Vagina (tissue), 2 donors: ENCODE results near the gene MYADM. TPM values are rescaled to one million over a fixed set of nuclear protein-coding genes. Genes with fewer than 3 reads are reported as not detected.

Experiments
- DNase-seq, 2 donors: peaks; one replicate each; pipeline ENCODE4 v3.0.0-alpha.2; 2017; ENCODE audit errors: extremely low spot score in 2 of 2
- H3K27ac ChIP-seq: fragments of 200-600 bp; sonication (generic); one replicate; pipeline ENCODE4 v1.5.1; 2019
- H3K27me3 ChIP-seq: fragments of 200-600 bp; sonication (generic); one replicate; pipeline ENCODE4 v1.5.1; 2019
- H3K36me3 ChIP-seq, 2 donors: fragments of 200-600 bp; sonication (generic); one replicate each; pipeline ENCODE4 v1.5.1; 2017 to 2019
- H3K4me1 ChIP-seq: fragments of 200-600 bp; sonication (generic); one replicate; pipeline ENCODE4 v1.5.1; 2019
- H3K4me3 ChIP-seq, 2 donors: fragments of 200-600 bp; sonication (generic); 1 replicate in 1 of 2; 2 replicates in 1 of 2; pipeline ENCODE4 v1.5.1; 2016 to 2019
- H3K9me3 ChIP-seq: fragments of 200-600 bp; sonication (generic); one replicate; pipeline ENCODE4 v1.5.1; 2019
- POLR2A ChIP-seq, 2 donors: fragments of 450-650 bp; IDR thresholded peaks; one replicate each; pipeline ENCODE4 v1.6.1; 2017; ENCODE audit warnings: antibody characterized with exemption in 2 of 2, mild to moderate bottlenecking in 2 of 2, moderate library complexity in 2 of 2
- POLR2AphosphoS5 ChIP-seq, 2 donors: sonication (generic); formaldehyde crosslinking; IDR thresholded peaks; one replicate each; pipeline ENCODE4 v1.9.0; 2017; ENCODE audit warnings: antibody characterized with exemption in 2 of 2, mild to moderate bottlenecking in 2 of 2, low read depth in 1 of 2; ENCODE audit not compliant: insufficient read depth in 1 of 2
- intact Hi-C: fragments of 100-400 bp; cut with DNase I; formaldehyde crosslinking; loops from one replicate; pipeline ENCODE4 v1.15.1; 2023
- total RNA-seq: library from RNA; depleted of rRNA; stranded (reverse); fragments of >200 nt; gene quantifications from one replicate; pipeline ENCODE4 v1.2.3, GENCODE V29; 2016
- TF ChIP-seq, protein P1 (sequence below), 3 experiments: fragments of 450-650 bp in 2 of 3; fragments of 200-600 bp in 1 of 3; sonication (generic) in 1 of 3; IDR thresholded peaks; one replicate each; pipeline ENCODE4 v1.5.1; 2017 to 2019; ENCODE audit warnings: antibody characterized with exemption in 3 of 3, mild to moderate bottlenecking in 2 of 3, moderate library complexity in 2 of 3

MYADM gene
- total RNA-seq, 1 donor from 2014 or later: 68.3 TPM

DNA sequence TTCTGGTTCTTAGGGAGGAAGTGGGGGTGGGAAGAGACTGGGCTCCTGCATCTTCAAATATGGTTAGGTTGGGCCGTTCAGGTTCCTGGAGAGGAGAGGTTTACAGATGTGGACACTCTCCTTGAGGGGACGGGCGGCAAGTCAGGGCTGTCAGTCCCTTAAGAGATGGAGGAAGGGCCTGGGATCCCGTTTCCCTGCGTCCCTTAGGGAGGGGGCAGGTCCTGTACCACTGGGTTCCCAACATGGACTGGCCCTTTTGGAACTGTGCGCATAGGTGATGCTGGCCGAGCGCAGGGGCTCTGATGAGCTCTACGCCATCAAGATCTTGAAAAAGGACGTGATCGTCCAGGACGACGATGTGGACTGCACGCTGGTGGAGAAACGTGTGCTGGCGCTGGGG lies 30.5 kb downstream of the MYADM start:
- intact Hi-C loops: no loop called here
- Histone ChIP-seq H3K9me3 (no peaks in the 10 kb centered on the region), H3K4me1 (no peaks in the 10 kb centered on the region), H3K27ac (no peak overlapping the region), H3K27me3 (no peaks in the 10 kb centered on the region), H3K36me3 (no peaks in the 10 kb centered on the region), H3K4me3 (no peak overlapping the region)
- DNase-seq: no peak
- TF ChIP-seq, protein P1, sequence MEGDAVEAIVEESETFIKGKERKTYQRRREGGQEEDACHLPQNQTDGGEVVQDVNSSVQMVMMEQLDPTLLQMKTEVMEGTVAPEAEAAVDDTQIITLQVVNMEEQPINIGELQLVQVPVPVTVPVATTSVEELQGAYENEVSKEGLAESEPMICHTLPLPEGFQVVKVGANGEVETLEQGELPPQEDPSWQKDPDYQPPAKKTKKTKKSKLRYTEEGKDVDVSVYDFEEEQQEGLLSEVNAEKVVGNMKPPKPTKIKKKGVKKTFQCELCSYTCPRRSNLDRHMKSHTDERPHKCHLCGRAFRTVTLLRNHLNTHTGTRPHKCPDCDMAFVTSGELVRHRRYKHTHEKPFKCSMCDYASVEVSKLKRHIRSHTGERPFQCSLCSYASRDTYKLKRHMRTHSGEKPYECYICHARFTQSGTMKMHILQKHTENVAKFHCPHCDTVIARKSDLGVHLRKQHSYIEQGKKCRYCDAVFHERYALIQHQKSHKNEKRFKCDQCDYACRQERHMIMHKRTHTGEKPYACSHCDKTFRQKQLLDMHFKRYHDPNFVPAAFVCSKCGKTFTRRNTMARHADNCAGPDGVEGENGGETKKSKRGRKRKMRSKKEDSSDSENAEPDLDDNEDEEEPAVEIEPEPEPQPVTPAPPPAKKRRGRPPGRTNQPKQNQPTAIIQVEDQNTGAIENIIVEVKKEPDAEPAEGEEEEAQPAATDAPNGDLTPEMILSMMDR (IDR thresholded peaks at IDR 0.05): no peak
- TF ChIP-seq POLR2AphosphoS5 (IDR thresholded peaks at IDR 0.05; ENCODE audit: insufficient read depth in 1 of 2, low read depth in 1 of 2): no peak
- TF ChIP-seq POLR2A (IDR thresholded peaks at IDR 0.05): no peak

DNA sequence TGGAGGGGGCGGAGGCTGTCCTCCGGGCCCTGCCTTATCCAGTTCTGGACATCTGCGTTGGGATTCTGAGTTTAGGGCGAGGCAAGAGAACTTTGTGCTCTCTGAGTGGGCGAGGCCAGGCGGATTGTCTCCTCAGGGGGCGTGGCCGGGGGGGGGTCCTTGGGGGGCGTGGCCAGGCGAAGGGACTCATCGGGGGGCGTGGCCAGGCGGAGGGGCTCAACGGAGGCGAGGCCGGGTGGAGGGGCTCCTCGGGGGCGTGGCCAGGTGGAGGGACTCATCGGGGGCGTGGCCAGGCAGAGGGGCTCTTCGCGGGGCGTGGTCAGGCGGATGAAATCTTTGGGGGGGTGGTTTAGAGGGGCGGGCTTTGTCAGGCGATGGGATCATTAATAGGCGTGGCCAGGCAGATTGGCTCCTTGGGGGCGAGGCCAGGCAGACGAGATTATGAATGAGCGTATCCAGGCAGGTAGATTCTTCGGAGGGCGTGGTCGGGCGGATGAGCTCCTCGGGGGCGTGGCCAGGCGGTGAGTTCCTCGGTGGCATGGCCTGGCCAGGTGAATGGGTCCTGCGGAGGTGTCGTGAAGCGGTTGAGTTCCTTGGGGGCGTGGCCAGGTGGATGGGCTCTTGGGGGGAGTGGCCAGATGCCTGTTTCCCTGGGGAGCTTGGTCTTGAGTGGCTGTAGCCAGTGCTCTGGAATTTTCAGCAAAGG lies 31.1 kb downstream of the MYADM start:
- Histone ChIP-seq H3K27ac (no peak overlapping the region), H3K36me3 (no peaks in the 10 kb centered on the region), H3K27me3 (no peaks in the 10 kb centered on the region), H3K4me3 (no peak overlapping the region), H3K9me3 (no peaks in the 10 kb centered on the region), H3K4me1 (no peaks in the 10 kb centered on the region)
- intact Hi-C loops: no loop called here
- no peak for DNase-seq
- TF ChIP-seq POLR2AphosphoS5 (IDR thresholded peaks at IDR 0.05; ENCODE audit: insufficient read depth in 1 of 2, low read depth in 1 of 2): no peak
- no peak for TF ChIP-seq POLR2A (IDR thresholded peaks at IDR 0.05)
- TF ChIP-seq, protein P1 (IDR thresholded peaks at IDR 0.05): no peak

DNA sequence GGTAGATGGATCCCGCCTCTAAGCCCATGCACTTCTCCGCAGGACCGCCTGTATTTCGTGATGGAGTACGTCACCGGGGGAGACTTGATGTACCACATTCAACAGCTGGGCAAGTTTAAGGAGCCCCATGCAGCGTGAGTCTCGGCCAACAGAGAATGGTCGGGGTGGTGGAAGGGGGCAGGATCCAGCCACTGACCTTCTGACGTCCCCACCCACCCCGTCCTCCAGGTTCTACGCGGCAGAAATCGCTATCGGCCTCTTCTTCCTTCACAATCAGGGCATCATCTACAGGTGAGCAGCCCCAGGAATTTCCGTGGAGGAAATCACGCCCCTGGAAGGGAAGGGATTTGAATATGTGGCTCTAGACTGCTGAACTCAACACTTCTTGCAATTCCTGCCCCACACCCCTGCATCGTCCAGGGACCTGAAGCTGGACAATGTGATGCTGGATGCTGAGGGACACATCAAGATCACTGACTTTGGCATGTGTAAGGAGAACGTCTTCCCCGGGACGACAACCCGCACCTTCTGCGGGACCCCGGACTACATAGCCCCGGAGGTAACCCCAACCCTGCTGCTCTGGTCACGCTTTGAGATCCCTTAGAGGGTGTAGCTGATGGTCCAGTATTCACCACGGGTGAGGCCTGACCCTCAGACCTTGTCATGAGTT lies 32.6 kb downstream of the MYADM start:
- H3K4me3 ChIP-seq: no peak overlapping the region
- TF ChIP-seq, protein P1 (IDR thresholded peaks at IDR 0.05): no peak
- TF ChIP-seq POLR2A (IDR thresholded peaks at IDR 0.05) (no peak), POLR2AphosphoS5 (IDR thresholded peaks at IDR 0.05; ENCODE audit: insufficient read depth in 1 of 2, low read depth in 1 of 2) (no peak)
- no peaks in the 10 kb centered on the region for H3K36me3 ChIP-seq
- no peak for DNase-seq
- no peak overlapping the region for H3K27ac ChIP-seq
- intact Hi-C loops: no loop called here
- no peaks in the 10 kb centered on the region for H3K27me3 ChIP-seq
- H3K9me3 ChIP-seq: no peaks in the 10 kb centered on the region
- H3K4me1 ChIP-seq: no peaks in the 10 kb centered on the region

DNA sequence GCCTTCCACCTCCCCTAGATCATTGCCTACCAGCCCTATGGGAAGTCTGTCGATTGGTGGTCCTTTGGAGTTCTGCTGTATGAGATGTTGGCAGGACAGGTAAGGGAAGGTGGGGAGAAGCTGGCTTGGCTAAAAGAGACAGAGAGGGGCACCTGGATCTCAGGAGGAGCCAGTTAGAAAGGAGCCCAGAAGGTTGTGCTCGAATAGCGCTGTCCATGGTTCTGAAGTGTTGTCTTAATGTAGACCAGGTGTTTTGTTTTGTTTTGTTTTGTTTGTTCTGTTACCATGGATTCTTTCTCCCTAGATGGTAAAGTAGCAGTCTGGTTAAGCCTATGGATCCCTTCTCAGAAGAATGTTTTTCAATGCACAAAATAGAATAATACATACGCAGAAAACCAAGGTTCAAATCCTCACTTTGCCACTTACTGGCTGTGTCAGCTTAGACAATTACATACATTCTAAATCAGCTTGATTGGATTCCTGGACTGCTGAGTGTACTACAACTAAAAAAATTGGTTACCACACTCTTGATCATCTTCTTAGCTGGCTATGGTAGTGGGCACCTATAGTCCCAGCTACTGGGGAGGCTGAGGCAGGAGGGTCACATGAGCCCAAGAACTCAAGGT lies 35.5 kb downstream of the MYADM start:
- Histone ChIP-seq H3K27ac (no peak overlapping the region), H3K4me1 (peaks cover 18% of the 10 kb centered on the region), H3K36me3 (no peaks in the 10 kb centered on the region), H3K27me3 (peaks cover 19% of the 10 kb centered on the region), H3K9me3 (no peaks in the 10 kb centered on the region), H3K4me3 (no peak overlapping the region)
- no peak for DNase-seq
- intact Hi-C loops: no loop called here
- TF ChIP-seq POLR2A (IDR thresholded peaks at IDR 0.05) (no peak), POLR2AphosphoS5 (IDR thresholded peaks at IDR 0.05; ENCODE audit: insufficient read depth in 1 of 2, low read depth in 1 of 2) (no peak)
- TF ChIP-seq, protein P1 (IDR thresholded peaks at IDR 0.05): no peak
